GM12878 (cell line): ENCODE results near the gene LHFPL2. TPM values are rescaled to one million over a fixed set of nuclear protein-coding genes. Genes with fewer than 3 reads are reported as not detected.

Experiments used
- ATAC-seq: fragments of 200-7000 bp; cut with Tn5 transposase; 3 replicates; pipeline ENCODE4 v1.9.1; 2020; ENCODE audit warnings: mild to moderate bottlenecking, moderate library complexity
- BruUV-seq: library from RNA; stranded (reverse); fragments of 400-500 nt; replicated peaks from 2 replicates; lab custom pipeline; 2021; lab: Mats Ljungman, UMichigan
- CTCF ChIA-PET: fragments of 300-600 bp; sonication (Branson Sonifier 250); formaldehyde crosslinking; extraction: SDS; loops from one replicate; lab custom pipeline; 2021; ENCODE audit warnings: inconsistent platforms; lab: Yijun Ruan, JAX
- POLR2A ChIA-PET: fragments of 350-600 bp; formaldehyde crosslinking; extraction: SDS; loops from one replicate; lab custom pipeline; 2021; ENCODE audit warnings: inconsistent platforms; lab: Charles Lee
- RAD21 ChIA-PET: fragments of 300-600 bp; sonication (Branson Sonifier 250); formaldehyde crosslinking; loops from one replicate; lab custom pipeline; 2023; ENCODE audit warnings: antibody characterized with exemption; ENCODE audit not compliant: unreplicated experiment; lab: Charles Lee
- SMC1A ChIA-PET: fragments of 300-600 bp; sonication (Branson Sonifier 250); formaldehyde crosslinking; loops from one replicate; lab custom pipeline; 2023; ENCODE audit not compliant: unreplicated experiment, uncharacterized antibody; lab: Charles Lee
- DNase-seq: peaks from one replicate; pipeline ENCODE4 v3.0.0-alpha.2; 2011; ENCODE audit warnings: low read depth, low spot score
- FAIRE-seq: peaks from 3 replicates; lab custom pipeline; 2011; peaks lifted over from hg19 to GRCh38; lab: Jason Lieb, UNC
- H2AFZ ChIP-seq: 2 replicates; pipeline ENCODE4 v1.6.0; 2011; ENCODE audit warnings: low read depth, low read length, control low read depth; ENCODE audit not compliant: control insufficient read depth
- H3K27ac ChIP-seq: 2 replicates; pipeline ENCODE4 v1.5.1; 2011; ENCODE audit warnings: control low read depth; ENCODE audit not compliant: control insufficient read depth, insufficient read depth
- H3K27me3 ChIP-seq, 2 experiments: replicated peaks in 1 of 2; 2 replicates each; pipeline versions ENCODE4 v1.6.0 to v1.6.1; 2011; ENCODE audit warnings: low read length in 1 of 2; ENCODE audit not compliant: control insufficient read depth in 2 of 2, insufficient read depth in 2 of 2
- H3K36me3 ChIP-seq, 2 experiments: 2 replicates each; pipeline ENCODE4 v1.5.1; 2011; ENCODE audit warnings: low read length in 1 of 2; ENCODE audit not compliant: control insufficient read depth in 2 of 2, insufficient read depth in 2 of 2
- H3K4me1 ChIP-seq: 2 replicates; pipeline ENCODE4 v1.6.1; 2011; ENCODE audit warnings: mild to moderate bottlenecking, low read length, moderate library complexity, mixed read lengths; ENCODE audit not compliant: control insufficient read depth, insufficient read depth
- H3K4me2 ChIP-seq: 2 replicates; pipeline ENCODE4 v1.6.0; 2011; ENCODE audit warnings: control low read depth; ENCODE audit not compliant: control insufficient read depth, insufficient read depth
- H3K4me3 ChIP-seq: fragments of 200-600 bp; sonication (generic); 2 replicates; pipeline ENCODE4 v1.5.1; 2016
- H3K79me2 ChIP-seq: 2 replicates; pipeline ENCODE4 v1.6.0; 2011; ENCODE audit warnings: low read length; ENCODE audit not compliant: control insufficient read depth, insufficient read depth
- H3K9ac ChIP-seq: 2 replicates; pipeline ENCODE4 v1.8.0; 2011; ENCODE audit warnings: low read length, control low read depth, mixed read lengths; ENCODE audit not compliant: control insufficient read depth, insufficient read depth
- H3K9me3 ChIP-seq: replicated peaks from 3 replicates; pipeline ENCODE4 v1.5.1; 2011; ENCODE audit warnings: mild to moderate bottlenecking, low read length; ENCODE audit not compliant: control insufficient read depth, insufficient read depth
- H4K20me1 ChIP-seq: 2 replicates; pipeline ENCODE4 v1.6.0; 2011; ENCODE audit not compliant: control insufficient read depth, insufficient read depth
- BCL3 ChIP-seq: IDR thresholded peaks from 2 replicates; pipeline ENCODE4 v1.6.1; 2011; ENCODE audit warnings: borderline replicate concordance, low read depth, mild to moderate bottlenecking, moderate library complexity, low read length; ENCODE audit not compliant: insufficient read depth, poor library complexity, severe bottlenecking
- CHD1 ChIP-seq: IDR thresholded peaks from 2 replicates; pipeline ENCODE4 v1.6.1; 2012; ENCODE audit warnings: low read depth, low read length, improper control_type of control experiment
- E2F4 ChIP-seq: IDR thresholded peaks from 2 replicates; pipeline ENCODE4 v1.6.1; 2012; ENCODE audit warnings: low read depth, low read length, improper control_type of control experiment
- EP300 ChIP-seq, 2 experiments: fragments of 150-350 bp in 1 of 2; IDR thresholded peaks; 2 replicates each; pipeline ENCODE4 v1.6.1; 2011 to 2012; ENCODE audit warnings: low read depth in 2 of 2, low read length in 2 of 2, borderline replicate concordance in 1 of 2, improper control_type of control experiment in 1 of 2, inconsistent platforms in 1 of 2; ENCODE audit not compliant: control insufficient read depth in 1 of 2
- MXI1 ChIP-seq: fragments of 150-350 bp; IDR thresholded peaks from 2 replicates; pipeline ENCODE4 v1.6.1; 2011; ENCODE audit warnings: low read depth, mild to moderate bottlenecking, inconsistent platforms, low read length, improper control_type of control experiment
- PML ChIP-seq: IDR thresholded peaks from 2 replicates; pipeline ENCODE4 v1.6.1; 2012; ENCODE audit warnings: low read length, inconsistent platforms
- SMAD1 ChIP-seq: fragments of 450-650 bp; IDR thresholded peaks from 2 replicates; pipeline ENCODE4 v1.6.1; 2018; ENCODE audit warnings: mild to moderate bottlenecking, low read depth; ENCODE audit not compliant: partially characterized antibody
- SRF ChIP-seq, 2 experiments: IDR thresholded peaks; 2 replicates each; pipeline ENCODE4 v1.6.1; 2011; ENCODE audit warnings: low read depth in 2 of 2, low read length in 2 of 2, mild to moderate bottlenecking in 1 of 2, moderate library complexity in 1 of 2
- STAT1 ChIP-seq: fragments of 450-650 bp; conservative IDR thresholded peaks from 2 replicates; pipeline ENCODE4 v1.6.1; 2014; ENCODE audit warnings: antibody characterized with exemption, mild to moderate bottlenecking
- TBL1XR1 ChIP-seq: IDR thresholded peaks from 2 replicates; pipeline ENCODE4 v1.6.1; 2012; ENCODE audit warnings: low read depth, low read length, improper control_type of control experiment
- ZNF207 ChIP-seq: fragments of 450-650 bp; IDR thresholded peaks from 2 replicates; pipeline ENCODE4 v1.6.1; 2014; ENCODE audit warnings: antibody characterized with exemption, mild to moderate bottlenecking, borderline replicate concordance
- ZNF274 ChIP-seq: IDR thresholded peaks from one replicate; pipeline ENCODE4 v1.8.0; 2011; ENCODE audit not compliant: insufficient read length, insufficient read depth
- ZNF384 ChIP-seq: IDR thresholded peaks from 2 replicates; pipeline ENCODE4 v1.6.1; 2012; ENCODE audit warnings: low read depth, mild to moderate bottlenecking, low read length, improper control_type of control experiment, borderline replicate concordance
- WGBS: methylation state at CpG from one replicate; pipeline ENCODE4 v1.1.6; 2016; ENCODE audit warnings: low lambda C conversion rate; ENCODE audit not compliant: insufficient replicate concordance, insufficient coverage; ENCODE audit errors: missing lambda C conversion rate; 5-methylcytosine and 5-hydroxymethylcytosine counted together
- in situ Hi-C: fragments of 300-500 bp; cut with MboI; formaldehyde crosslinking; loops from 9 replicates; pipeline ENCODE4 v1.14.3; 2018; ENCODE audit warnings: mixed read lengths
- intact Hi-C: fragments of 100-400 bp; cut with micrococcal nuclease; formaldehyde crosslinking; loops from one replicate; pipeline ENCODE4 v1.14.2; 2022; ENCODE audit not compliant: unreplicated experiment
- polyA plus RNA-seq, 11 experiments: library from polyadenylated mRNA; depleted of rRNA in 4 of 11; unstranded in 6 of 11; stranded (reverse) in 5 of 11; fragments of >200 nt; fragmentation: Nextera tagmentation in 4 of 11; fragmentation: Illumina TruSeq in 1 of 11; extraction: Ambion mirVana in 4 of 11; extraction: Trizol in 1 of 11; gene quantifications; 1 replicate in 1 of 11; 2 replicates in 10 of 11; pipeline versions ENCODE4 v1.2.1 to v1.2.3, GENCODE V29; 2011 to 2016; ENCODE audit warnings: inconsistent platforms in 2 of 11, missing spikeins in 2 of 11, low read depth in 1 of 11
- total RNA-seq, 4 experiments: library from RNA; depleted of rRNA in 3 of 4; stranded (reverse); fragments of >200 nt in 3 of 4; fragmentation: Illumina TruSeq in 1 of 4; extraction: Trizol in 1 of 4; gene quantifications; 2 replicates each; pipeline versions ENCODE4 v1.2.1 to v1.2.3, GENCODE V29; 2013 to 2021

Gene LHFPL2
- total and polyA plus RNA-seq, 10 of the 15 experiments (the other 5 are each of a cell fraction or from before 2014, with no cell fraction given), result 4.1 to 21.8 (median 12.5) TPM

GRCh38 chr5:78624011-78624541 is 24.5 kb downstream of the LHFPL2 start:
- H4K20me1 ChIP-seq, result no peaks in the 10 kb centered on the region
- H3K4me3 ChIP-seq, result no peak overlapping the region
- ChIA-PET POLR2A (interaction anchor here (0.5 to 0.9 kb wide), 2 partner anchors 16 to 154 kb away, joined by 3 to 5 read pairs; no protein-coding TSS in a partner anchor), RAD21 (interaction anchor here (0.9 kb wide), 1 partner anchor 13 kb away, joined by 3 read pairs; no protein-coding TSS in a partner anchor)
- no peaks in the 10 kb centered on the region for H3K79me2 ChIP-seq
- H3K4me1 ChIP-seq, result no peaks in the 10 kb centered on the region
- no peaks in the 10 kb centered on the region for H3K27me3 ChIP-seq
- peaks cover 18 to 29% of the 10 kb centered on the region in 2 experiments for H3K36me3 ChIP-seq
- in situ Hi-C loops, result no loop called here
- no peak for FAIRE-seq
- no peak for TF ChIP-seq EP300 (IDR thresholded peaks at IDR 0.05; ENCODE audit: borderline replicate concordance in 1 of 2, control insufficient read depth in 1 of 2, low read depth in 2 of 2, low read length in 2 of 2)
- no peak for TF ChIP-seq BCL3
- TF ChIP-seq ZNF207, result no peak
- no peak for TF ChIP-seq STAT1
- TF ChIP-seq SRF (IDR thresholded peaks at IDR 0.05; ENCODE audit: low read depth in 2 of 2, low read length in 2 of 2), result no peak
- TF ChIP-seq MXI1, result no peak
- no peak for TF ChIP-seq TBL1XR1
- no peak for TF ChIP-seq CHD1
- no peak for TF ChIP-seq ZNF384
- no peak for TF ChIP-seq E2F4
- TF ChIP-seq PML, result no peak
- no peak for TF ChIP-seq ZNF274
- TF ChIP-seq SMAD1, result no peak
- TF ChIP-seq, all 136 proteins: peak for 0
- Histone ChIP-seq H3K9ac (no peak overlapping the region), H3K27ac (no peak overlapping the region), H2AFZ (no peak overlapping the region), H3K4me2 (no peak overlapping the region), H3K9me3 (peaks cover 4% of the 10 kb centered on the region; the same call in 2 of the 3 replicates)
- no peak for DNase-seq
- WGBS, result 78% methylated on average over 2 of the region's 2 CpGs
- no TSS peak for BruUV-seq
- intact Hi-C loops, result no loop called here
- ATAC-seq, result no peak
- CTCF ChIA-PET, result interaction anchor here (1.2 to 1.3 kb wide), 2 partner anchors 10 to 20 kb away, joined by 3 to 7 read pairs; no protein-coding TSS in a partner anchor
- SMC1A ChIA-PET, result interaction anchor here (0.8 to 3.5 kb wide), 2 partner anchors 18 to 22 kb away, joined by 3 to 14 read pairs; no protein-coding TSS in a partner anchor
